Vagina (tissue), 2 donors: ENCODE results near the gene PSMD3. TPM values are rescaled to one million over a fixed set of nuclear protein-coding genes. Genes with fewer than 3 reads are reported as not detected.

ENCODE experiments used
- DNase-seq, 2 donors: peaks; one replicate each; pipeline ENCODE4 v3.0.0-alpha.2; 2017; ENCODE audit errors: extremely low spot score in 2 of 2
- H3K27ac ChIP-seq: fragments of 200-600 bp; sonication (generic); one replicate; pipeline ENCODE4 v1.5.1; 2019
- H3K27me3 ChIP-seq: fragments of 200-600 bp; sonication (generic); one replicate; pipeline ENCODE4 v1.5.1; 2019
- H3K36me3 ChIP-seq, 2 donors: fragments of 200-600 bp; sonication (generic); one replicate each; pipeline ENCODE4 v1.5.1; 2017 to 2019
- H3K4me1 ChIP-seq: fragments of 200-600 bp; sonication (generic); one replicate; pipeline ENCODE4 v1.5.1; 2019
- H3K4me3 ChIP-seq, 2 donors: fragments of 200-600 bp; sonication (generic); 1 replicate in 1 of 2; 2 replicates in 1 of 2; pipeline ENCODE4 v1.5.1; 2016 to 2019
- H3K9me3 ChIP-seq: fragments of 200-600 bp; sonication (generic); one replicate; pipeline ENCODE4 v1.5.1; 2019
- CTCF ChIP-seq, 3 experiments: fragments of 450-650 bp in 2 of 3; fragments of 200-600 bp in 1 of 3; sonication (generic) in 1 of 3; IDR thresholded peaks; one replicate each; pipeline ENCODE4 v1.5.1; 2017 to 2019; ENCODE audit warnings: antibody characterized with exemption in 3 of 3, mild to moderate bottlenecking in 2 of 3, moderate library complexity in 2 of 3
- POLR2A ChIP-seq, 2 donors: fragments of 450-650 bp; IDR thresholded peaks; one replicate each; pipeline ENCODE4 v1.6.1; 2017; ENCODE audit warnings: antibody characterized with exemption in 2 of 2, mild to moderate bottlenecking in 2 of 2, moderate library complexity in 2 of 2
- POLR2AphosphoS5 ChIP-seq, 2 donors: sonication (generic); formaldehyde crosslinking; IDR thresholded peaks; one replicate each; pipeline ENCODE4 v1.9.0; 2017; ENCODE audit warnings: antibody characterized with exemption in 2 of 2, mild to moderate bottlenecking in 2 of 2, low read depth in 1 of 2; ENCODE audit not compliant: insufficient read depth in 1 of 2
- intact Hi-C: fragments of 100-400 bp; cut with DNase I; formaldehyde crosslinking; loops from one replicate; pipeline ENCODE4 v1.15.1; 2023
- total RNA-seq: library from RNA; depleted of rRNA; stranded (reverse); fragments of >200 nt; gene quantifications from one replicate; pipeline ENCODE4 v1.2.3, GENCODE V29; 2016

PSMD3 gene
- total RNA-seq, 1 donor from 2014 or later, result 95.0 TPM

DNA sequence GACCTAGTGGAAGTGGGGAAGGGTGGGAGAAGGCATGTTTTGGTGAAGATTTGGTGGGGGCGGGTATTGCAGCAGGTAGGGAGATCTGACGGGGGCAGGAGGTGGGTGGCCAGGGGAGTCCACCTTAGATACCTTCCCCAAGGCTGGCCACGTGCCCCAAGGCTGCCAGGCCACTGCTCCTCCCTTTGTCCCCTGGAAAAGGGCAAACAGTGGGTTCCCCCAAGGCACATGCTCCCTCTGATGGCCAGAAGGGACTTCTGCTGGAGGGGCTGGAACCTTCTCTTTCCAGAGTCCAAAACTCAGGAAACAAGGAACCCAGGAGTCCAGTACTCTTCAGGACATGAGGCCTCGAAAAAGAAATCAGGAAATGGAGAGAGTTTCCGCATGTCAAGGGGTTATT, 6.2 kb upstream of the PSMD3 start:
- H3K27ac ChIP-seq, result no peak overlapping the region
- DNase-seq, result no peak
- no peak overlapping the region for H3K4me3 ChIP-seq
- H3K27me3 ChIP-seq, result no peaks in the 10 kb centered on the region
- TF ChIP-seq CTCF (IDR thresholded peaks at IDR 0.05), result no peak
- TF ChIP-seq POLR2A (IDR thresholded peaks at IDR 0.05), result no peak
- TF ChIP-seq POLR2AphosphoS5 (IDR thresholded peaks at IDR 0.05; ENCODE audit: insufficient read depth in 1 of 2, low read depth in 1 of 2), result no peak
- H3K36me3 ChIP-seq, result no peaks in the 10 kb centered on the region
- intact Hi-C loops, result no loop called here
- H3K9me3 ChIP-seq, result no peaks in the 10 kb centered on the region
- peaks cover 9% of the 10 kb centered on the region for H3K4me1 ChIP-seq

- H3K4me3 ChIP-seq, result no peak overlapping the region
- DNase-seq, result no peak
- no peak for TF ChIP-seq POLR2AphosphoS5 (IDR thresholded peaks at IDR 0.05; ENCODE audit: insufficient read depth in 1 of 2, low read depth in 1 of 2)
- TF ChIP-seq POLR2A (IDR thresholded peaks at IDR 0.05), result no peak
- TF ChIP-seq CTCF (IDR thresholded peaks at IDR 0.05), result no peak
- intact Hi-C loops, result no loop called here
- H3K9me3 ChIP-seq, result no peaks in the 10 kb centered on the region
- H3K4me1 ChIP-seq, result peaks cover 16% of the 10 kb centered on the region
- H3K27me3 ChIP-seq, result no peaks in the 10 kb centered on the region
- H3K27ac ChIP-seq, result no peak overlapping the region
- H3K36me3 ChIP-seq, result no peaks in the 10 kb centered on the region
Measured at GRCh38 chr17:39975801-39976200, 4.8 kb upstream of the PSMD3 start.

- Histone ChIP-seq H3K4me1 (peaks cover 38% of the 10 kb centered on the region), H3K27ac (peak overlapping the region; percentile 86), H3K27me3 (no peaks in the 10 kb centered on the region), H3K9me3 (no peaks in the 10 kb centered on the region), H3K36me3 (peaks cover 0 to under 1% of the 10 kb centered on the region in 2 donors), H3K4me3 (peak overlapping the region in 1 of 2 donors; percentile 50)
- no peak for DNase-seq
- TF ChIP-seq CTCF (IDR thresholded peaks at IDR 0.05) (no peak), POLR2AphosphoS5 (IDR thresholded peaks at IDR 0.05; ENCODE audit: insufficient read depth in 1 of 2, low read depth in 1 of 2) (peak in 1 of 2 donors; percentile 65)
- intact Hi-C loops, result no loop called here
Measured at GRCh38 chr17:39979016-39979670, 1.5 kb upstream of the PSMD3 start.

DNA sequence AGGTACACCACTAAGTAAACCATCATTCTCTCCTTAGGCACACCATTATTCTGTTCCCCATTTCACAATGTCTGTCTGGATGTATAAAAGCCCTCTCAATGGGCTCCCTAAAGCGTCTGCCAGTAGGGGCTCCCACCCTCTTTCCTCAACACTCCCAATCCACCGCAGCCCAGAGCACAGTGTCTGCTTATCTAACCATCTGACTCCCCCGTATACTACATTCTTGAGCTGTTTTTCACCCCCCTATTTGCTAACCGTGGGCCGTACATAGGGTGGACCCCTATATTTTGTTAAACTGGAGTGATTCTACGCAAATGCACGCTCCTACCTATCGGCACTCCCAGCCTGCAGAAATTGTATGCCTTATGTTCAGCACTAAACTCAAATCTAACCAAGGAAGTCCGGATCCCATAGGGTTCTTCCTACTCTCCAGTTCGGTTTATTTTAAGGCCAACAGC, 685 bp upstream of the PSMD3 start:
- intact Hi-C loops, result no loop called here
- peaks cover 38% of the 10 kb centered on the region for H3K4me1 ChIP-seq
- peaks cover 0 to 9% of the 10 kb centered on the region in 2 donors for H3K36me3 ChIP-seq
- peak overlapping the region; percentile 50 to 94 for H3K4me3 ChIP-seq
- peak overlapping the region; percentile 86 for H3K27ac ChIP-seq
- no peaks in the 10 kb centered on the region for H3K27me3 ChIP-seq
- H3K9me3 ChIP-seq, result no peaks in the 10 kb centered on the region
- TF ChIP-seq CTCF (IDR thresholded peaks at IDR 0.05) (no peak), POLR2A (IDR thresholded peaks at IDR 0.05) (no peak), POLR2AphosphoS5 (IDR thresholded peaks at IDR 0.05; ENCODE audit: insufficient read depth in 1 of 2, low read depth in 1 of 2) (no peak)
- no peak for DNase-seq

DNA sequence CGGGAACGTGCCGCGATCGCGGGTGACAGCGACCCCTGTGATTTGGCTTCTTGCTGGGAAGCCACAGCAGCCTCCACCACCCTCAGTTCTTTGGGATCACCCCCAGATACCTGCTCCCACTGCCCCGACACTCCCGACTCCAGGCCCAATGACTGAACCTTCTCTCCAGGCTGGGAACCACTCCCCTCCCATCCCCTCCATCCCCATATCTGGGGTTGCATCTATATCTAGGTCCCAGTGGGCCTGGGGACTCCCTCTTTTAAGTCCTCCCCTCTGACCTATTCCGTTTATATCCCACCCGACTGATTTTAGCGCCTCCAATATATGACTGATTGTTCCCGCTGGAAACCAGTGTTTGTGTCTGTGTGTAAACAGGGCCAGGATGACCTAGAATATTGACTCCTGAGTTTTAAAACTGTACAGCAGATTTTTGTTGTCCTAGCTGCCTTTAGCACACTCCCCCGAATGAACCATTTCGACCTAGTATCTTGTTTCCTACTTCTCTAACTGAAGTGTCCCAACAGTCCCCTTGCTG, 667 bp downstream of the PSMD3 start:
- no peaks in the 10 kb centered on the region for H3K9me3 ChIP-seq
- H3K36me3 ChIP-seq, result peaks cover 0 to 22% of the 10 kb centered on the region in 2 donors
- intact Hi-C loops, result no loop called here
- peak overlapping the region; percentile 94 to 98 for H3K4me3 ChIP-seq
- DNase-seq, result peak in 1 of 2 donors; percentile 90
- peak overlapping the region; percentile 86 for H3K27ac ChIP-seq
- no peaks in the 10 kb centered on the region for H3K27me3 ChIP-seq
- H3K4me1 ChIP-seq, result peaks cover 38% of the 10 kb centered on the region
- TF ChIP-seq CTCF (IDR thresholded peaks at IDR 0.05), result no peak
- TF ChIP-seq POLR2AphosphoS5 (IDR thresholded peaks at IDR 0.05; ENCODE audit: insufficient read depth in 1 of 2, low read depth in 1 of 2), result no peak
- TF ChIP-seq POLR2A (IDR thresholded peaks at IDR 0.05), result no peak
